HG02759 (cell line): ENCODE data around the gene DUSP8.

Experiments used
- ATAC-seq: cut with Tn5 transposase; IDR thresholded peaks from one replicate; pipeline ENCODE4 v1.9.1; 2021; ENCODE audit warnings: mild to moderate bottlenecking, moderate library complexity; ENCODE audit not compliant: unreplicated experiment

Gene DUSP8

DNA sequence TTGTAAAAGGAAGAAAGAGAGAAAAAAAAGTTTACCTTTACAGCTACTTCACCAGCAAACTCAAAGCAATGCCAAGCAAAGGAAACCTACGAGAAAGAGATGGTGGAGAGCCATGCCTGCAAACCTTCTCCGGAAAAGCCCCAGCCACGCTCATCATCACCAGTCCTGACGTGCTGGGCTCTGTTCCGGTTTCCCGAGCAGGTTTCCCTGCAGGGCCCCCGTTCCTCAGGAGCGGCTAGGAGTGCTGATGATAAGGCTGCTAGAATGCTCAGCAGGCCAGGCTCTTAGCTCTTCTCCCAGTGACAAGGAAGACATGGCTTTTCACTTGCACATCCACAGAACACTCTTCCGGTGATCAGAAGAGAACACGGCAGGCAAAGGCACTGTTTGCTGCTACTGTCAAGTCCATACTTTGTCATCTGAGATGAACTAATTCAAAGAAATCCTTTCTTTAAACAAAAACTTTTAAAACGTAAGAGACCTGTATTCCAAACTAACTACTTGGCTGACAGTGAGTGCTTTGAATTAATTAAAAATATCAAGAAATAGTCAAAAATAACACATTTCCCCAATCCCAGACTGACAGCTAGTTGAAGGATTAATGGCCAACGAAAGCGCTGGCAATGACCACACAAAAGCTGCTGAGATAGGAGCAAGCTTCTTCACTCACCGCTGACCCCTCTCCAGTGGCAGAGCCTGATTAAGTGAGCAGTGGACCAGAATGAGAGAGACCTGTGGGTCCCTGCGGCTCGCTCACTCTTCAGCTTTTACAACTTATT is 35.8 kb downstream of the DUSP8 start:
- no peak for ATAC-seq

DNA sequence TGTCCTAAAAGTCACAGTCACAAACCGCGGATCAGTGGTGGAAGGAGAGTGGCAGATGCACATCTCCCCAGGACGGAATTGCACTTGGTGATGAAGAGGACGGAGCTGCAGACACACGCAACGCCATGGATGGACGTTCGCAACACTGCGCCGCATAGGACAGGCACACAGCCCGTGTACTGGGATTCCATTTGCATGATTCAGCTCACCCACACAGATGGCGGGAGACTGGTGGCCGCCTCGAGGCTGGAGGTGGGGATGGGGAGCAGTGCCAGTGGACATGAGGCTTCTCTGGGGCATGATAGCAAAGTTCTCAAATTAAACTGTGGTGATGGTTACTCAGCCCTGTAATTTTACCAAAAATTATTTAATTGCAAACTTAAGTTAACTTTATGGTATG is 37.4 kb downstream of the DUSP8 start:
- ATAC-seq = no peak

DNA sequence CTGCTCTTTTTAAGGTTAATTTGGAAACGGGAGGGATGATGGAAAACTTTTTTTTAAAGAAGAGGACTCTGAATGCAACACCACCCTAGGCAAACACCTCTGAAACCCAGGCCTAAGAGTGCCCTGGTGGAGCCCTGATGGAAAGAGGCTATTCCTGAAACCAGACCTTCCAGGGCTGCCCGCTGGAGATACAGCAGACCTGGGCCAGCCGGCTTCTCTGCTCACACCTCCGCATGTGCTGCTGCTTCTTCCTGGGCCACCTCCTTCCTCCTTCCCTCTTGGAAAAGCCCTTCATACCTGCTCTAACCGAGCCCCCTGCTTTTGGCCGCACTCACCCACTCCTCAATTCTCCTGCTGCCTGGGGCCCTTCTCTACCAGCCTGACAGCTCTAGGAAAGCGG is 37.9 kb downstream of the DUSP8 start:
- ATAC-seq = no peak

DNA sequence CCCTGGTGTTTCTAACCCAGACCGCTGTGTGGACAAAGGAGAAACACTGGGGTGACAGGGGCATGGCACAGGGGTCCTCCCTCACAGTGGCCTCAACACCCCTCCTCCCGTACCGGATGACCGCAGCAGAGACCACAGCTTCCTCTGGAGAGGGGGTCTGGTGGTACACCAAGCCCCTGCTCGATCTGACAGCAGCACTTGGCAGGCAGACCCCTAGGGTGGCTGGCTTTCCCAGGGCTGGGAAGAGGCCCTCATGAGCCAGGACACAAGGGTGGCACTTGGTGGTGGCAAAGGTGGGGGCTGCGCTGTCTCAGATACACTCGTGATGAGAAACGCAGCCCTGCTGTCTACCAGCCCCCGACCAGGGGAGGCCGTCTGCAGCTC is 38.7 kb downstream of the DUSP8 start:
- ATAC-seq = no peak

GRCh38 chr11:1532606-1533341 is 39.3 kb downstream of the DUSP8 start:
- ATAC-seq = no peak

DNA sequence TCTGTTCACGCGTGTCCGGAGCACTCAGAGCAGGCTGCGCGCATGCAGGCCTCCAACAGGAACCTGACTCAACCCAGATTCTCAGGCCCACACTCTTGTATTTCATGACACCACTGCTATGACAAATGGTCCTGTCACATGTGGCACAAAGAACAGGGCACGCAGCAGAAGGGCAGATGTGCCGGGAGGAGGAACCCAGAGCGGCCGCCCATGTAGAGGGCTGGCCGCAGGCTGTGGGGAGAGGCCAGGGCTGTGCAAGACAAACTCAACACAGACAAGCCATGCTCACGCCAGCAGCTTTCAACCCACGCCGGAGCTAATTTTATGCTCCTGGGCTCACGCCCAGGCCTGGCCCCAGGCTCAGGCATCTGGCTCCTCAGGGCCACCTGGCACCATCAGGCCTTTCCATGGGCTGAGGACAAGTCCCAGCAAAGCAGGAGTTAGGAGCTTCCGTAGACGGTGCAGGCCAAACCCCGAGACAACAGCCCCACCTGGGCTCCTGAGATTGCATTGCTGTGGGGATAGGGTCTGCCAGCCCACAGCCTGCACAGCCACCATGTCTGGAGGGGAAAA is 40.0 kb downstream of the DUSP8 start:
- no peak for ATAC-seq

- ATAC-seq = no peak
Measured at GRCh38 chr11:1531449-1532013, 40.5 kb downstream of the DUSP8 start.

DNA sequence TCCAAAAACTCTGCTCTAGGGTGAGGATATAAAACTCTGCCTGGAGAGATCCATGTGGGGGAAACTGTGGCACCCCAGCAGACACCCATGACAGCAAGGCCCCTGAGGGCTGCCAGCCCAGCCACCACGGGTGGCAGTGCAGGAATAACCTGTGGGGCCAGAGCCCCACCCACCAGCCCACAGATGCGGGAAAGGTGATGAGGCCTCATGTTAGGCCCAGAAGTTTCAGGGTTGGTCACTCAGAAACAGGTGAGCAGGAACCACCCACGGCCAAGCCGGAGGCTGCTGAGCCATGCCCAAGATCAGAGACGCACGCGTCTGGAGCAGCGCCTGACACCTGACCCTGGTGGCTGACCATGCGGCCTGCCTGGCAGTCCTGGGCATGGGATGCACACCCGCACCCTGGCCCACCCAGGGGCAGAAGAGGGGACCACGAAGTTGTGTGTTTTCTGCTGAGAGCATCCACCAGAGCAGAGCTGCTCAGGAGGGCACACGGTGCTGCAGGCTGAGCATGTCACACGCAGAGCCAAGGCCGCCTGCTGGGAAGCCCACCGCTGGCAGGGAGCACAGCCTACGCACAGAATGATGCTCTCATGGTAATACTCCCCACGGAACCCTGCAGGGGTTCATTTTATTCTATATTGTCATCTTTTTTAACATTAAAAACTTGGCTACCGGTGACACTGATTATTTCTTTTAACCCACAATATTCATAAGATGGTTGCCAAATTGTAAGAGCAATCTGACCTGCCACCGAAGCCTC is 41.2 kb downstream of the DUSP8 start:
- ATAC-seq = no peak

DNA sequence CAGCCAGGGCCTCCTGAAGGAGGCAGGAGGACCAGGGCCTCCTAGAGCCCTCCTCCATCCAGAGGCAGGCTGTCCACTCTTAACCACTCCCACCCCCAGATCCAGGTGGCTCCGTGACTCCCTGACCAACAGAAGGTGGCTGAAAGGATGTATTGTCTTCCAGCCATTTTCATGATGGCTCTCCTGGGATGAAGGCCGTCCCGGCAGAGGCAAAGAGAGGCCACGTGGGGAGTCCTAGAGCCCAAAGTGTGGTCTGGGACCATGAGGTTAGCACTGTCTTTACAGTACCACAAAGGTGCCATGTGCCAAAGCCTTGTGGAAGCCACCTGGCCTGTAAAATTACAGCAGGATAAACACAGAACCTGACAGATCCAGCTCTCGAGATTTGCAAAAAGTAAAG is 42.3 kb downstream of the DUSP8 start:
- ATAC-seq = no peak

DNA sequence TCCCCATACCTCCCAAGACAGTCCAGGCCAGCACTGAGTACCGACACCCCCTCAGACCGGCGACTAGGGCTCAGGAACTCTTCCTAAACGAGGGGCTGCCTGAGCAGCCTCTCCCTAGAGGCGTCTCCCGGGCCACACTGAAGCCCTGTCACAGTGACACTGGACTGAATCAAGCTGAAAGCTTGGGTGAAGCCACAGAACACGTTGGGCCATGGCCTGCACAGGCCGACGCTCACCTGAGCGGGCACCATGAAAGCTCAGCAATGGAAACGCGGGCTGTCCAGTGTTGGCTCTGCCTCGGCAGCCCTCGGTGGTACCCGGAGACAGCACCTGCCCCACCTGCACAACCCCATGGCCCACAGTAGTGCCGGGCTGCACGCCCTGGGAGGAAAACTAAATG is 42.8 kb downstream of the DUSP8 start:
- no peak for ATAC-seq

DNA sequence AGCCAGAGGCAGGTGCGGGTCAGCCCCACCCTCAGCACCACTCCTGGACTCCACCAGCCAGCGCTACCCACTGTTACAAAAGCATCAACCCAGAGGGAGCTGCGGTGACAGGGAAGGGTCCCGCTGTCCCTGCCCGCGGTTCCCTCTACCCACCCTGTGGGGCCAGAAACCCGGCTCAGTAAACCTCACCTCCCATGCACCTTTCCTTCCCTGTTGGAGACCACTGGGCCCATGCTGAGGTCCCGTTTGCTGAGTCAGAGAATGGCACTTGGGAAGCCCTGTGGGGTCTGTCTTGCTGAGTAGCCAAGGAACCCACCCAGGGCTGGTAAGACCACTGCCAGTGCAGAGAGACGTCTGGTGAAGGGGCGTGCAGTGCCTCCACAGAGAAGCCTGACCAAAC is 43.4 kb downstream of the DUSP8 start:
- ATAC-seq = no peak

DNA sequence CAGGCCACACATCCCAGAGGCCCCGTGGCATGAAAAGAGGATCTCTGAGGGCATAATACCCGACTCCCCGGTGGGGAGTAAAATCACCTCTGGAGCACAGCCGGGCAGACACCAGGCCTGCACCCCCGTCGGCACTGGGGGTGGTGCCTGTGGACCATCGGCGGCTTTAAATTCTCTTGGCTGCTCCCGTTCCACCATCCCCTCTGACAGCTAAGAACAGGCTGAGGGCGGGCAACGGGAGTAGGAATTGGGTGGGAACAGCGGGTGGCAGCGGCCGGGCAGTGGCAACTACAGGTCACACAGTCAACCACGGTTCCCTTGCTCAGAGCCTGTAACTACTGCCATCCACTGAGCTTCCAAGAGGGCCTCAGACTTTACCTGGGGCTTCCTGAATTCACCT is 45.3 kb downstream of the DUSP8 start:
- no peak for ATAC-seq

- peak; percentile 35 for ATAC-seq
Measured at GRCh38 chr11:1523779-1524178, 48.3 kb downstream of the DUSP8 start.

DNA sequence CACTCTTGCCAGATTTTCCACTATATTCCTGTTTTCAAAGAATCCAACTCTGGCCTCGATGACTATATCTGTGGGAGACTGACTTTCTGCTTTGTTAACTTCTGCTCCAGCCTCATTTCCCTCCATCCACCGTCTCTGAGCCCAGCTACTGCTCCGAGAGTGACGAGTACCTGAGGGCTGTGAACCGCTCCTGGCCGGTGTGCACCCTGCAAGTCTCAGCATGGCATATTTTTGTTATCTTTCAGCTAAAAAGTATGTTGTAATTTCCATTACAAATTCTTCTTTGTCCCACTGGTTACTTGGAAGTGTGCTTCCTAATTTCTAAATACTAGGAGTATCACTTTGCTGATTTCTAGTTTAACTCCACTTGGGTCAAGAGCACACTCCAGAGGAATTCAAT is 49.0 kb downstream of the DUSP8 start:
- ATAC-seq = no peak

DNA sequence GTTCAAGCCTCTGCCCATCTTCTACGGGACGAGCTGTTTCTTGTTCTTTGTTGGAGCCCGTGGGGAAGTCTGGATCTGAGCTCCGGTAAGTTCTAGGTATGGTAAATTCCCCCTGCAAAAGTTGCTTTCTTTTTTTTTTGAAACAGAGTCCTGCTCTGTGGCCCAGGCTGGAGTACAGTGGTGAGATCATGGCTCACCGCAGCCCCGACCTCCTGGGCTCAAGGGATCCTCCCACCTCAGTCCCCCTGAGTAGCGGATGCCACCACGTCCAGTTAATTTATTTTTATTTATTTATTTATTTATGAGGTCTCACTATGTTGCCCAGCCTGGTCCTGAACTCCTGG is 50.0 kb downstream of the DUSP8 start:
- no peak for ATAC-seq

DNA sequence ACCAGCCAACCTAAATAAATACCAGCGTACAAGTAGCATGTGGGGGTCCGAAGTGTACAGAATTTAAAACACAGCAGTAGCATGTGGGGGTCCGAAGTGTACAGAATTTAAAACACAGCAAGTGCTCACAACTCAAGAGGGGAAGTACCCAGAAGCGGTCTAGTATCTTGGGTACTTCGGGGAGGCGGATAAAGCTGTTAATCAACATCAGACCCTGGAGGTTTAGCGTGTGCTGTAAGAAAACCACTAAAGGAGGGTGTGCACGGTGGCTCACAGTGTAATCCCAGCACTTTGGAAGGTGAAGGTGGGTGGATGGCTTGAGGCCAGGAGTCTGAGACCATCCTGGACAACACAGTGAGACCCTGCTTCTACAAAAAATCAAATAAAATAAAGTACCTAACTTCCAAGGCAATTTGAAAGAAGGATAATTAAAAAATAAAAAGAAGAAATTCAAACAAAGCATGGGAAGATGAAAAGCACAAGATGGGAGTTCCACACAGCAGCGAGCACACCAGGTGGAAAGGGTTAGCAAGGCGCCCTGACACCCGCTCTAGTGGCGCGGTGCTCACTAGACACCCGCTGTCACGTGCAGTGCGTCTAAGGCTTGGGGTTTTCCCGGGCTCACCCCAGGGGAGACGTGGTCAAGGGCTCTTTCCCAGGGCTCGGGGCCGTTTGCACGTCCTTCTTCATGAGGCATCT is 50.5 kb downstream of the DUSP8 start:
- ATAC-seq = peak; percentile 81

DNA sequence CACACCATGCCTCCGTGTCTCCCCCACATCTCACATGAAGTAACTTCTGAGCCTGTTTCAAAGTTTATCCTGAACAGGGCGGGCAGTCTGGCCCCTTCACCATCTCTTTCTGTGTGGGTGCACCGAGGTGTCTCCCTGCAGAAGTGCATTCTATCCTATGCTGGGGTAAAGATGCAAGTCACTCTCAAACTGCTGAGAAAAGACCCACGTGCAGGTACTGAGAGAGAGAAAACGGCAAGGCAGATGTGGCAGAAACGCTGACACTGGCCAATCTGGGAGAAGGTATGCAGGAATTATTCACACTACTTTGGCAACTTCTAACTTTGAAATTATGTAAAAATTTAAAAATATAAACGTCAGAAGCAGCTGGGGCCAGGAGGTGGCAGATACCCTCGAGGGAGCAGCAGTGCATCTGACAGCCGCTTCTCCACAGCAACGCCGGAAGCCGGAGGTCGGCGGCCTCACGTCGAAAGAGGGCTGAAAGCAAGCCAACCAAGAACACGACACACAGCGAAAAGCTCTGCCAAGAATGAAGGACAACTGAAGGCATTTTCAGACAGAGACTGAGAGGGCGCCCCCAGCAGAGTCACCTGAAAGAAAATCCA is 51.3 kb downstream of the DUSP8 start:
- no peak for ATAC-seq

DNA sequence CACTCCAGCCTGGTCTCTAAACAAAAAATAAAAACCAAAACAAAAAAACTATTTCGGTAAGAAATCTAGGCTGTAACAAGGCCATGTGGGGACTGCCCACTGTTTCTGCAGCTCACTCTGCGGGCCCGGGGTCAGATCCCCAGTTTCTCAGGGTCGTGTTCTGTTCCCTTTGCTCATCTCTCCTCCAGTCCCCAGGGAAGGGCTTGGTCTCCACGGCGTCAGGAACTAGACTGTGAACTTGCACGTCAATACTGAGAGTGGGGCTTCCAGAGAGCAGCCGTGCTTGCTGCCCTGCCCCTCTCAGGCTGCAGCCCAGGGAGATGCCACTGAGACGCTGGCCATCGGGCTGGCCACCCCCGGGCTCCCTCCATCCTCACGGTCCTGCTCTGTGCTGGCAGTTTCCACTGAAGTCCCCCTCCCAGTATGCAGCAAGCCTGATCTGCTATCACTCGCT is 51.8 kb downstream of the DUSP8 start:
- ATAC-seq = no peak

- ATAC-seq = no peak
Measured at GRCh38 chr11:1519028-1520010, 52.8 kb downstream of the DUSP8 start.
